Omental fat pad (tissue), 4 donors: ENCODE results near the gene ARPIN. TPM values are rescaled to one million over a fixed set of nuclear protein-coding genes. Genes with fewer than 3 reads are reported as not detected.
"Not testable (repeated sequence)": the region's sequence is repeated elsewhere in the genome, so short reads cannot be mapped to it uniquely, and the experiment has no call there.

Source experiments
- ATAC-seq: fragments of 150-250 bp; one replicate; pipeline ENCODE4 v1.9.1; 2016; ENCODE audit warnings: mild to moderate bottlenecking, moderate library complexity; ENCODE audit not compliant: low FRiP score
- DNase-seq: peaks from one replicate; pipeline ENCODE4 v3.0.0-alpha.2; 2019; ENCODE audit warnings: low spot score
- CTCF ChIP-seq, 3 donors: fragments of 450-650 bp; IDR thresholded peaks; one replicate each; pipeline ENCODE4 v1.5.1; 2016 to 2017; ENCODE audit warnings: antibody characterized with exemption in 3 of 3, mild to moderate bottlenecking in 3 of 3, moderate library complexity in 2 of 3
- total RNA-seq, 4 donors: library from RNA; depleted of rRNA; stranded (reverse); fragments of >200 nt; gene quantifications; one replicate each; pipeline ENCODE4 v1.1.0, GENCODE V29; 2016

Gene ARPIN
- total RNA-seq, 4 donors from 2014 or later, result 12.3 to 19.9 (median 17.4) TPM

DNA sequence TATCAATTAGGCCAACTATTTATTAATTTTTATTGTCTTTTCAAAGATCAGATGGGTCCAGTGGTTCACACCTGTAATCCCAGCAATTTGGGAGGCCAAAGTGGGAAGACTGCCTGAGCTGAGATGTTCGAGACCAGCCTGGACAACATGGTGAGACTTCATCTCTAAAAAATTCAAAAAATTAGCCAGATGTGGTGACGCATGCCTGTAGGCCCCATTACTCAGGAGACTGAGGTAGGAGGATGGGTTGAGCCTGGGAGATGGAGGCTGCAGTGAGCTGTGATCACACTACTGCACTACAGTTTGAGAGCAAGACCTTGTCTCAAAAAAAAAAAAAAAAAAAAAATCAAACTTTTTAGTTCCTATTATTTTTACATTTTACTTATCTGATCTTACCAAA is 27.1 kb downstream of the ARPIN start:
- ATAC-seq (no peak), DNase-seq (no peak)
- no peak for TF ChIP-seq CTCF (IDR thresholded peaks at IDR 0.05)

GRCh38 chr15:89885179-89885578 is 27.6 kb downstream of the ARPIN start:
- not testable (repeated sequence) for DNase-seq, ATAC-seq

GRCh38 chr15:89883518-89883917 is 29.2 kb downstream of the ARPIN start:
- TF ChIP-seq CTCF (IDR thresholded peaks at IDR 0.05), result no peak
- DNase-seq, result no peak
- no peak for ATAC-seq

- DNase-seq, result no peak
- ATAC-seq, result no peak
- TF ChIP-seq CTCF (IDR thresholded peaks at IDR 0.05), result no peak
Observed at GRCh38 chr15:89880727-89881126, 32.0 kb downstream of the ARPIN start.

DNA sequence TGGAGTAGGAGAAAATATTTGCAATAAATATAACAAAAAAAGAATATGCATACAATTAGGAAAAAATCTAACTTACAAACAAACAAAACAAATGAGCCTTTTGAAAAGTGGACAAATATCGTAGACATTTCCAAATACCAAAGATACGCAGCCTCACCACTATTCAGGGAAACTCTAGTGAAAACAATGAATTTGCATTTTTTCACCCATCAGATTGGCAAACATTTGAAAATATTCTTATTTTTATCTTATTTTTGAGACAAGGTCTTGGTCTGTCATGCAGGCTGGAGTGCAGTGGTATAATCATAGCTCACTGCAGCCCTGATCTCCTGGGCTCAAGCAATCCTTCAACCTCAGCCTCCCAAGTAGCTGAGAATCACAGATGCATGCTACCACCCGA is 34.4 kb downstream of the ARPIN start:
- ATAC-seq (no peak), DNase-seq (no peak)
- TF ChIP-seq CTCF (IDR thresholded peaks at IDR 0.05), result no peak

- no peak for ATAC-seq
- DNase-seq, result no peak
- TF ChIP-seq CTCF (IDR thresholded peaks at IDR 0.05), result no peak
Observed at GRCh38 chr15:89877083-89877425, 35.7 kb downstream of the ARPIN start.

DNA sequence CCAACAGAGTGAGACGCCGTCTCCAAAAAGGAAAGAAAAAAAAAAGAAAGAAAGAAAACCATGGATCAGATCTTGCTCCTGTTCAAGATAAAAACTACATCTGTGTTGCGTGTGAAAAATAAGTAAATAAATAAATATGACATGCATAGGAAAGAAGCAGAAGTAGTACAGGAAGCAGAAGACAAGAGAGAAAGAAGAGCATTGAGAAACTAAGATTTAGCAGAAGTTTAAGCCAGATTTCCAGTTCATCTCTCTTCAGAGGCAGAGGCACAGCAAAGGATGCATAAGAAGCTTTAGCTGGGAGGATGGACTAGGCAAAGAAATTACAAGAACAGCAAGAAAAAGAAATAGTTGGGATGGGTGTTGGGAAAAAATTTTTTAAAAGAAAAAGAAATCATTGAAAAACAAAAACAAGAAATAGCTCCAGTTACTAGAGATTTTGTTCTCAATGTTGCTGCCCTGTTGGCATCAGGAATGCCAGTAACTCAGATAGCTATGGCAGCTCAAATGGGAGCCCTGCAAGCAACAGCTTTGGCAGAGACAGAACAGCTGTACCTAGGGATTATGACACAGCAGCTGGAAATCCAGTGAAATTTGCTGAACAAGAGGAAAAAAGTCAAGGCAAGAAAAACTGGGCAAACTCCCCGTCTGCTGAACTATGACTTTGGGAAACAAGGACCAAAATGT is 36.2 kb downstream of the ARPIN start:
- TF ChIP-seq CTCF (IDR thresholded peaks at IDR 0.05), result no peak
- DNase-seq (no peak), ATAC-seq (no peak)
